ENCODE data around the gene NKAPD1. TPM values are rescaled to one million over a fixed set of nuclear protein-coding genes. Genes with fewer than 3 reads are reported as not detected.

Gene NKAPD1
- total RNA-seq, 6 donors from 2014 or later = 8.3 to 24.5 (median 14.9) TPM

DNA sequence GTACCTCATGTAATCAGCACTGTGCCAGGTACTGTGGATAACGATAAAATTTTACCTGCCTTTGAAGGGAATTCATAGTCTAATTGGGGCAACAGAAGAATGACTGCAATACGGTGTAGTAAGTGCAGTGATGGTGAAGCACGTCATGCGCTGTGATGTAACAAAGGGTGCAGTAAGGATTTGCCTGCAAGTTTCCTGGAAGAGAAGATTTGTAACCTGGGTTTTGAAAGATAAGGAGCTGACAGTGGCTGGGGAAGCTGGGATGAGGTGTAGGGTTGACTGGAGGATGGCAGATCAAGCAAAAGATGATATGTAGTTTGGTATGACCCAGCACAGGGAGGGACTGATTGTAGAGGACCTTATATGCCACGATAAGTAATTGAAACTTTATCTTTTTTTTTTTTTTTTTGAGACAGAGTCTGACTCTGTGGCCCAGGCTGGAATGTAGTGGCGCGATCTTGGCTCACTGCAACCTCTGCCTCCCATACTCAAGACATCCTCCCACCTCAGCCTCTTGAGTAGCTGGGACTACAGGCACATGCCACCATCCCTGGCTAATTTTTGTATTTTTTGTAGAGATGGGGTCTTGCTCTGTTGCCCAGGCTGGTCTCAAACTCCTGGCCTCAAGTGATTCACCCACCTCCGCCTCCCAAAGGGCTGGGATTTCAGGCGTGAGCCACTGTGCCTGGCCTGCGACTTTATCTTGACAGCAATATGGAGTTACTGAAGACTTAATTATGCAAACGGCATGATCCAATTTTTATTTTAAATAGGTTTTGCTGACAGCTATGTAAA lies 23.8 kb downstream of the NKAPD1 start:
- no peak overlapping the region for H3K4me3 ChIP-seq
- no peaks in the 10 kb centered on the region for H3K4me1 ChIP-seq
- DNase-seq = no peak
- TF ChIP-seq, protein P1, sequence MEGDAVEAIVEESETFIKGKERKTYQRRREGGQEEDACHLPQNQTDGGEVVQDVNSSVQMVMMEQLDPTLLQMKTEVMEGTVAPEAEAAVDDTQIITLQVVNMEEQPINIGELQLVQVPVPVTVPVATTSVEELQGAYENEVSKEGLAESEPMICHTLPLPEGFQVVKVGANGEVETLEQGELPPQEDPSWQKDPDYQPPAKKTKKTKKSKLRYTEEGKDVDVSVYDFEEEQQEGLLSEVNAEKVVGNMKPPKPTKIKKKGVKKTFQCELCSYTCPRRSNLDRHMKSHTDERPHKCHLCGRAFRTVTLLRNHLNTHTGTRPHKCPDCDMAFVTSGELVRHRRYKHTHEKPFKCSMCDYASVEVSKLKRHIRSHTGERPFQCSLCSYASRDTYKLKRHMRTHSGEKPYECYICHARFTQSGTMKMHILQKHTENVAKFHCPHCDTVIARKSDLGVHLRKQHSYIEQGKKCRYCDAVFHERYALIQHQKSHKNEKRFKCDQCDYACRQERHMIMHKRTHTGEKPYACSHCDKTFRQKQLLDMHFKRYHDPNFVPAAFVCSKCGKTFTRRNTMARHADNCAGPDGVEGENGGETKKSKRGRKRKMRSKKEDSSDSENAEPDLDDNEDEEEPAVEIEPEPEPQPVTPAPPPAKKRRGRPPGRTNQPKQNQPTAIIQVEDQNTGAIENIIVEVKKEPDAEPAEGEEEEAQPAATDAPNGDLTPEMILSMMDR (IDR thresholded peaks at IDR 0.05) = no peak
- TF ChIP-seq EP300 (IDR thresholded peaks at IDR 0.05) (no peak), POLR2AphosphoS5 (IDR thresholded peaks at IDR 0.05) (no peak), POLR2A (IDR thresholded peaks at IDR 0.05) (no peak)
- no peaks in the 10 kb centered on the region for H3K9me3 ChIP-seq
- ATAC-seq (ENCODE audit: low FRiP score in 2 of 2) = peak in 1 of 2 donors; percentile 19
- no peak overlapping the region for H3K27ac ChIP-seq
- H3K27me3 ChIP-seq = no peaks in the 10 kb centered on the region
- H3K36me3 ChIP-seq = peaks cover 6 to 51% (median 25%) of the 10 kb centered on the region in 4 donors
- 91 to 93% methylated on average over 11 of the region's 11 CpGs for WGBS, 2 donors

DNA sequence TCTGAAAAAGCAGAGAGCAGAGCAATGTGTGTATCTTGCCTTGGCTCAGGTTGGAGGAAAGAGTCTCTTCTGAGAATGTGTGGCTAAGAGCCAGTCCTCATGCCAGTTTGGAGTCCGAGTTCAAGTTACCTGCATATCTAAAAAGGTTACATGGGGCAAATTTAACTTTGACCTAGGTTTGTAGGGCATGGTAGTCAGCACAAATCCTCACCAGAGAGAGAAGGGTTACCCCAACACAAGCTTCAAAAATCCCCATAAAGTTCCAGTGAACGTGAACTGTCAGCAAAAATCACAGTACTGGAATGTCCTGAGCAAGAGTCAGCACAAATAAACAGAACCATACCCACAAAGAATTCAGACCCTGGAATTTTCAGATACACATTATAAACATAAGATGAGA lies 26.4 kb downstream of the NKAPD1 start:
- H3K27ac ChIP-seq = no peak overlapping the region
- 68 to 84% methylated on average over 2 of the region's 2 CpGs for WGBS, 2 donors
- H3K27me3 ChIP-seq = no peaks in the 10 kb centered on the region
- H3K36me3 ChIP-seq = peaks cover 0 to 26% (median 10%) of the 10 kb centered on the region in 4 donors
- H3K4me1 ChIP-seq = no peaks in the 10 kb centered on the region
- DNase-seq (no peak), ATAC-seq (ENCODE audit: low FRiP score in 2 of 2) (no peak)
- TF ChIP-seq, protein P1 (IDR thresholded peaks at IDR 0.05) = no peak
- no peak overlapping the region for H3K4me3 ChIP-seq
- no peaks in the 10 kb centered on the region for H3K9me3 ChIP-seq

DNA sequence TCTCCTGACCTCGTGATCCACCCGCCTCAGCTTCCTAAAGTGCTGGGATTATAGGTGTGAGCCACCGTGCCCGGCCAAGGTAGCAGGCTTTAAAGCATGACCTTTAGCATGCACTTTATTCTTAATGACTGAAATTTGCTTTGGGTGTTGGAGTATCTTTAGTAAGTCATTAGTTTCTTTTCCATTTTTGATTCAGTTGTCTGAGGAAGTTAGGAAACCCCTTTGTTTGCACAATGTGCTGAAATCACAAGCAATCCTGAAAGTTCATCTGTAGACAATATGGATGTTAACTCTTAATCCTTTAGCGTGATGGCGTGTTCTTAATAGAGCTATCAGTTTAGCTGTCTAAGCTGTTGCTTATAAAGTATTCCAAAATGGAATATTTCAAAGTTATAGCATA lies 29.3 kb downstream of the NKAPD1 start:
- DNase-seq = no peak
- Histone ChIP-seq H3K4me1 (no peaks in the 10 kb centered on the region), H3K9me3 (no peaks in the 10 kb centered on the region), H3K27ac (no peak overlapping the region), H3K36me3 (peaks cover 0 to 4% (median 1%) of the 10 kb centered on the region in 4 donors), H3K27me3 (no peaks in the 10 kb centered on the region), H3K4me3 (no peak overlapping the region)
- TF ChIP-seq POLR2A (IDR thresholded peaks at IDR 0.05) = no peak
- no peak for ATAC-seq (ENCODE audit: low FRiP score in 2 of 2)
- 77 to 92% methylated on average over 6 of the region's 6 CpGs for WGBS, 2 donors

DNA sequence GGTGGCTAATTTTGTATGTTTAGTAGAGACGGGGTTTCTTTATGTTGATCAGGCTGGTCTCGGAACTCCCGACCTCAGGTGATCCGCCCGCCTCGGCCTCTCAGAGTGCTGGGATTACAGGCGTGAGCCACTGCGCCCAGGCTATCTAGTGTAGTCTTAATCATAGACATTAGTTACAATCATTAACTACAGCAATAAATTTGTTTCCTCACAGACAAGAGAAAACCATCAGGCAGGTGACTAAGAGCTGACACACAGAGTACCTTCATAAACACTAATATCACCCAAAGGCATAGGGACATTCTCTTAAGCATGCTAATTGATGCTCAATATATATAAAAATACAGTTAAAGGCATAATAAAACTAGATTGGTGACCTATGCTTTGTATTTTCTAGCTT lies 32.0 kb downstream of the NKAPD1 start:
- no peaks in the 10 kb centered on the region for H3K27me3 ChIP-seq
- TF ChIP-seq EP300 (IDR thresholded peaks at IDR 0.05) (no peak), POLR2A (IDR thresholded peaks at IDR 0.05) (no peak), POLR2AphosphoS5 (IDR thresholded peaks at IDR 0.05) (no peak)
- TF ChIP-seq, protein P1 (IDR thresholded peaks at IDR 0.05) = no peak
- 98 to 99% methylated on average over 8 of the region's 8 CpGs for WGBS, 2 donors
- ATAC-seq (ENCODE audit: low FRiP score in 2 of 2) (no peak), DNase-seq (peak in 1 of 2 donors; percentile 31)
- no peaks in the 10 kb centered on the region for H3K9me3 ChIP-seq
- H3K4me3 ChIP-seq = no peak overlapping the region
- H3K4me1 ChIP-seq = no peaks in the 10 kb centered on the region
- peaks cover 0 to 2% (median 0%) of the 10 kb centered on the region in 4 donors for H3K36me3 ChIP-seq
- H3K27ac ChIP-seq = no peak overlapping the region

DNA sequence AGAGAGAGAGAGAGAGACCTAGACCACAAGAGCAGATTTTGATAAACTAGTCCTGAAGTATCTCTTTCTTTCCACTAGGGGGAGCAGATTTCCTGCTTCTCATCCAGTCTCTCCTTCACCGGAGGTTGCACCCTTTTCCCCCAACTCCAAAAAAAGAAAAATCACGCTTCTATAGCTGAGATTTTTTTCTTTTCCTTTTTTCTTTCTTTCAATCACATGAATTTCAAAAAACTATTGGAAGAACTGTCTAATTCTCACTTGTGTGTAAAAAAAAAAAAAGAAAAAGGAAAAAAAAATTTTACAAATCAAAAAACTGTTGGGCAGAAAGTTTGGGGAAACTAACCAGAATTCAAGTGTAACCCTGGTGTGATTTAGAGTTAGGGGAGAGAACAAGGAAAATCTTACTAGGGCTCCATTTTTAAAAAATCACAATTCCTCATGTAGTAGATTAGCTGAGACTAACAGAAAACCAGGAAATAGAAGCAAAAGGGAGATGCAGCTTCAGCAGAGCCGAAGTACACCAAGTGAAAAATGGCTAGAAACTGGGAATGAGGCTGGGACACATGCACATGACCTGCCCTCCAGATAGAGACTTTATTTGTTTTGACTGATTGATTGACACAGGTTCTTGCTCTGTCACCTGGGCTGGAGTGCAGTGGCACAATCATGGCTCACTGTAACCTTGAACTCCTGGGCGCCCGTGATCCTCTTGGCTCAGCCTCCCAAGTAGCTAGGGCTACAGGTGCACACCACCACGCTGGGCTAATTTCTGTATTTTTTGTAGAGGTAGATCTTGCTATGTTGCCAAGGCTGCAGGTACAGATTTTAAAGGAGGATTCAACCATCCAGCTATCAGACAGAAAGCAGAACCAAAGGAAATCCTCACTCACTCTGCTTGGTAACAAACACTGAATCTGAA lies 39.7 kb downstream of the NKAPD1 start:
- no peaks in the 10 kb centered on the region for H3K27me3 ChIP-seq
- 54 to 60% methylated on average over 5 to 6 of the region's 6 CpGs for WGBS, 2 donors
- DNase-seq (no peak), ATAC-seq (ENCODE audit: low FRiP score in 2 of 2) (peak in 1 of 2 donors; percentile 86)
- H3K4me1 ChIP-seq = peaks cover 0 to 3% (median 0%) of the 10 kb centered on the region in 4 donors
- no peak for TF ChIP-seq POLR2AphosphoS5 (IDR thresholded peaks at IDR 0.05)
- TF ChIP-seq, protein P1 (IDR thresholded peaks at IDR 0.05) = peak; percentile 15 to 78 (median 48)
- TF ChIP-seq POLR2A (IDR thresholded peaks at IDR 0.05) = no peak
- TF ChIP-seq EP300 (IDR thresholded peaks at IDR 0.05) = no peak
- H3K4me3 ChIP-seq = no peak overlapping the region
- no peak overlapping the region for H3K27ac ChIP-seq
- no peaks in the 10 kb centered on the region for H3K36me3 ChIP-seq
- H3K9me3 ChIP-seq = no peaks in the 10 kb centered on the region
